Common myeloid progenitor, CD34-positive (primary cell): ENCODE measurements around the gene PBXIP1.

ENCODE experiments used
- CTCF ChIA-PET: fragments of 350-600 bp; sonication (Branson Sonifier 250); formaldehyde crosslinking; loops from one replicate; lab custom pipeline; 2021; ENCODE audit warnings: antibody characterized with exemption; lab: Charles Lee
- POLR2A ChIA-PET: fragments of 350-600 bp; sonication (Branson Sonifier 250); formaldehyde crosslinking; loops from one replicate; lab custom pipeline; 2021; ENCODE audit warnings: antibody characterized with exemption; lab: Charles Lee
- DNase-seq, 3 donors: peaks; one replicate each; pipeline versions ENCODE4 v3.0.0 to v3.0.0-alpha.2; 2013
- H3K27ac ChIP-seq, 2 experiments: 1 replicate in 1 of 2; 2 replicates in 1 of 2; pipeline ENCODE4 v1.7.0; 2013; ENCODE audit warnings: inconsistent platforms in 2 of 2, low read length in 2 of 2, mild to moderate bottlenecking in 2 of 2, low read depth in 1 of 2, moderate library complexity in 1 of 2; ENCODE audit not compliant: severe bottlenecking in 2 of 2, insufficient read depth in 1 of 2, poor library complexity in 1 of 2
- H3K27me3 ChIP-seq, 5 experiments: replicated peaks in 2 of 5; 1 replicate in 3 of 5; 2 replicates in 2 of 5; pipeline versions ENCODE4 v1.6.1 to v1.7.0; 2013; ENCODE audit warnings: low read length in 4 of 5, mild to moderate bottlenecking in 2 of 5, moderate library complexity in 2 of 5, inconsistent platforms in 1 of 5; ENCODE audit not compliant: insufficient read depth in 5 of 5, control insufficient read depth in 4 of 5
- H3K36me3 ChIP-seq, 4 experiments: 1 replicate in 2 of 4; 2 replicates in 2 of 4; pipeline versions ENCODE4 v1.6.1 to v1.7.0; 2013; ENCODE audit warnings: low read length in 3 of 4, control low read depth in 1 of 4, mild to moderate bottlenecking in 1 of 4; ENCODE audit not compliant: control insufficient read depth in 4 of 4, insufficient read depth in 4 of 4
- H3K4me1 ChIP-seq, 4 experiments: 1 replicate in 3 of 4; 2 replicates in 1 of 4; pipeline versions ENCODE4 v1.6.1 to v1.7.1; 2013; ENCODE audit warnings: low read length in 3 of 4, mild to moderate bottlenecking in 3 of 4, control low read depth in 1 of 4, inconsistent platforms in 1 of 4, moderate library complexity in 1 of 4; ENCODE audit not compliant: control insufficient read depth in 4 of 4, insufficient read depth in 4 of 4; ENCODE audit errors: control extremely low read depth in 1 of 4
- H3K4me3 ChIP-seq, 7 experiments: 1 replicate in 4 of 7; 2 replicates in 3 of 7; pipeline versions ENCODE4 v1.5.1 to v1.7.0; 2013; ENCODE audit warnings: mild to moderate bottlenecking in 7 of 7, low read length in 6 of 7, moderate library complexity in 6 of 7, inconsistent platforms in 2 of 7, low read depth in 2 of 7, control low read depth in 1 of 7; ENCODE audit not compliant: insufficient read depth in 4 of 7, control insufficient read depth in 1 of 7; ENCODE audit errors: extremely low read depth in 1 of 7
- H3K9me3 ChIP-seq, 5 experiments: 1 replicate in 4 of 5; 2 replicates in 1 of 5; pipeline versions ENCODE4 v1.6.1 to v1.7.1; 2013; ENCODE audit warnings: low read length in 4 of 5, mild to moderate bottlenecking in 2 of 5, inconsistent platforms in 1 of 5, low read depth in 1 of 5, moderate library complexity in 1 of 5; ENCODE audit not compliant: control insufficient read depth in 4 of 5, insufficient read depth in 2 of 5; ENCODE audit errors: control extremely low read depth in 1 of 5
- WGBS: methylation state at CpG from one replicate; pipeline ENCODE4 v1.1.5; 2013; ENCODE audit not compliant: insufficient coverage; 5-methylcytosine and 5-hydroxymethylcytosine counted together

The PBXIP1 gene

GRCh38 chr1:154973344-154974101 is 17.6 kb upstream of the PBXIP1 start:
- Histone ChIP-seq H3K36me3 (peaks cover 0 to 7% (median 1%) of the 10 kb centered on the region in 4 experiments), H3K27ac (peak overlapping the region; percentile 95 to 98), H3K9me3 (no peaks in the 10 kb centered on the region), H3K4me1 (peaks cover 32 to 78% (median 71%) of the 10 kb centered on the region in 4 experiments), H3K27me3 (no peaks in the 10 kb centered on the region), H3K4me3 (peak overlapping the region; percentile 64 to 93 (median 89))
- ChIA-PET POLR2A (interaction anchor here (0.9 to 1.7 kb wide), 4 partner anchors 9 to 26 kb away, joined by 3 to 6 read pairs (median 4); partner anchors contain the start of genes FLAD1 and PYGO2), CTCF (interaction anchor here (0.9 to 20.2 kb wide), 8 partner anchors 9 to 44 kb away, joined by 3 to 320 read pairs (median 4); partner anchors contain the start of genes FLAD1, LENEP, PMVK and ZBTB7B)
- under 1% methylated on average over 24 of the region's 37 CpGs for WGBS
- DNase-seq: peak; percentile 97 to 98 (median 98)

- 88% methylated on average over 11 of the region's 18 CpGs for WGBS
- ChIA-PET POLR2A (interaction anchor here (1.7 kb wide), 1 partner anchor 27 kb away, joined by 6 read pairs; no protein-coding TSS in a partner anchor), CTCF (interaction anchor here (1.0 to 20.2 kb wide), 10 partner anchors 8 to 72 kb away, joined by 3 to 320 read pairs (median 6); partner anchors contain the start of genes FLAD1, LENEP, PMVK and PYGO2)
- DNase-seq: no peak
- no peaks in the 10 kb centered on the region for H3K27me3 ChIP-seq
- H3K9me3 ChIP-seq: no peaks in the 10 kb centered on the region
- peaks cover 0 to 11% (median 7%) of the 10 kb centered on the region in 4 experiments for H3K36me3 ChIP-seq
- peak overlapping the region in 1 of 2 experiments; percentile 98 for H3K27ac ChIP-seq
- H3K4me3 ChIP-seq: peak overlapping the region in 3 of 7 experiments; percentile 89 to 93 (median 89)
- peaks cover 25 to 72% (median 63%) of the 10 kb centered on the region in 4 experiments for H3K4me1 ChIP-seq
These were observed 16.8 kb upstream of the PBXIP1 start for GRCh38 chr1:154972517-154973343.

- POLR2A ChIA-PET: no interaction called here
- Histone ChIP-seq H3K9me3 (no peaks in the 10 kb centered on the region), H3K4me1 (peaks cover 20 to 66% (median 58%) of the 10 kb centered on the region in 4 experiments), H3K27me3 (no peaks in the 10 kb centered on the region), H3K36me3 (peaks cover 2 to 16% (median 11%) of the 10 kb centered on the region in 4 experiments), H3K27ac (no peak overlapping the region), H3K4me3 (no peak overlapping the region)
- WGBS: no CpG with 5 or more reads among the region's 3 CpGs
- DNase-seq: no peak
- CTCF ChIA-PET: interaction anchor here (1.2 to 20.2 kb wide), 7 partner anchors 11 to 80 kb away, joined by 3 to 320 read pairs (median 5); partner anchors contain the start of genes LENEP, PYGO2 and ZBTB7B
These were observed 16.3 kb upstream of the PBXIP1 start for GRCh38 chr1:154972213-154972516.

GRCh38 chr1:154971341-154971998 is 15.6 kb upstream of the PBXIP1 start:
- Histone ChIP-seq H3K27ac (peak overlapping the region; percentile 27 to 77), H3K4me1 (peaks cover 13 to 59% (median 51%) of the 10 kb centered on the region in 4 experiments), H3K9me3 (no peaks in the 10 kb centered on the region), H3K27me3 (no peaks in the 10 kb centered on the region), H3K4me3 (peak overlapping the region in 2 of 7 experiments; percentile 61 to 71), H3K36me3 (peaks cover 4 to 22% (median 18%) of the 10 kb centered on the region in 4 experiments)
- CTCF ChIA-PET: interaction anchor here (1.2 to 20.2 kb wide), 10 partner anchors 9 to 81 kb away, joined by 3 to 320 read pairs (median 6); partner anchors contain the start of genes LENEP, PBXIP1, PYGO2 and ZBTB7B
- WGBS: 62% methylated on average over 5 of the region's 10 CpGs
- no peak for DNase-seq
- POLR2A ChIA-PET: interaction anchor here (1.1 kb wide), 1 partner anchor 11 kb away, joined by 6 read pairs; the partner anchor contains the start of gene PYGO2

- DNase-seq: peak; percentile 69 to 87 (median 87)
- 18% methylated on average over 8 of the region's 15 CpGs for WGBS
- H3K27me3 ChIP-seq: no peaks in the 10 kb centered on the region
- ChIA-PET POLR2A (interaction anchor here (0.7 to 1.4 kb wide), 3 partner anchors 10 to 15 kb away, joined by 3 to 6 read pairs (median 4); partner anchors contain the start of genes FLAD1, PBXIP1 and PYGO2), CTCF (interaction anchor here (1.0 to 20.2 kb wide), 9 partner anchors 10 to 82 kb away, joined by 3 to 320 read pairs (median 7); partner anchors contain the start of genes LENEP, PBXIP1, PYGO2 and ZBTB7B)
- no peaks in the 10 kb centered on the region for H3K9me3 ChIP-seq
- peaks cover 6 to 52% (median 45%) of the 10 kb centered on the region in 4 experiments for H3K4me1 ChIP-seq
- H3K27ac ChIP-seq: peak within 1 kb of the TSS; percentile 46 to 77
- H3K36me3 ChIP-seq: peaks cover 4 to 29% (median 24%) of the 10 kb centered on the region in 4 experiments
- H3K4me3 ChIP-seq: peak within 1 kb of the TSS in 4 of 7 experiments; percentile 33 to 71 (median 54)
These were observed 14.9 kb upstream of the PBXIP1 start, which contains the start of gene SHC1 for GRCh38 chr1:154970631-154971340. SHC1 (minus strand) TSS chr1:154970747; CDS start chr1:154970526, 221 bp downstream.
